GM12873 (cell line): ENCODE measurements around the gene SCAP.

Experiments
- TF ChIP-seq, protein P1 (sequence below): IDR thresholded peaks from 2 replicates; pipeline ENCODE4 v1.5.1; 2012; ENCODE audit warnings: low read depth, mild to moderate bottlenecking, moderate library complexity, low read length, control low read depth; ENCODE audit not compliant: insufficient read depth; ENCODE audit errors: missing control alignments

Gene SCAP

DNA sequence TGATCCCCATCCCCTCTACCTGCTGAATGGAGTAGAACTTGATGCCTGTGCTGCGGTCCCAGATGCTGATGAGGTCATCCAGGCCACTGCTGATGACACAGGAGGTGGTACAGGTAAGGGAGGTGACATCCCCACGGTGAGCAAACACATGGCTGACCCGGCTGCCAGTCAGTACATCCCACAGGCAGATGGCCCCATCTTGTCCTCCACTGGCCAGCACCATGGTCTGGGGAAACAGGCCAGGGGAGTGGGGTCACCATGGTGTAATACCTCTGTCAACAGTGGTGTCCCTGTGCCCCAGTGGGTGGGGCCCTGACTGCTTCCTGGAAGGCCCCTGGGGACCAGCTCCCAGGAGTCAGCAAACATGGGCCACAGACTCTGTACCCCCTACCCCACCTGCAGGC is 61.6 kb downstream of the SCAP start:
- TF ChIP-seq, protein P1, sequence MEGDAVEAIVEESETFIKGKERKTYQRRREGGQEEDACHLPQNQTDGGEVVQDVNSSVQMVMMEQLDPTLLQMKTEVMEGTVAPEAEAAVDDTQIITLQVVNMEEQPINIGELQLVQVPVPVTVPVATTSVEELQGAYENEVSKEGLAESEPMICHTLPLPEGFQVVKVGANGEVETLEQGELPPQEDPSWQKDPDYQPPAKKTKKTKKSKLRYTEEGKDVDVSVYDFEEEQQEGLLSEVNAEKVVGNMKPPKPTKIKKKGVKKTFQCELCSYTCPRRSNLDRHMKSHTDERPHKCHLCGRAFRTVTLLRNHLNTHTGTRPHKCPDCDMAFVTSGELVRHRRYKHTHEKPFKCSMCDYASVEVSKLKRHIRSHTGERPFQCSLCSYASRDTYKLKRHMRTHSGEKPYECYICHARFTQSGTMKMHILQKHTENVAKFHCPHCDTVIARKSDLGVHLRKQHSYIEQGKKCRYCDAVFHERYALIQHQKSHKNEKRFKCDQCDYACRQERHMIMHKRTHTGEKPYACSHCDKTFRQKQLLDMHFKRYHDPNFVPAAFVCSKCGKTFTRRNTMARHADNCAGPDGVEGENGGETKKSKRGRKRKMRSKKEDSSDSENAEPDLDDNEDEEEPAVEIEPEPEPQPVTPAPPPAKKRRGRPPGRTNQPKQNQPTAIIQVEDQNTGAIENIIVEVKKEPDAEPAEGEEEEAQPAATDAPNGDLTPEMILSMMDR = no peak

DNA sequence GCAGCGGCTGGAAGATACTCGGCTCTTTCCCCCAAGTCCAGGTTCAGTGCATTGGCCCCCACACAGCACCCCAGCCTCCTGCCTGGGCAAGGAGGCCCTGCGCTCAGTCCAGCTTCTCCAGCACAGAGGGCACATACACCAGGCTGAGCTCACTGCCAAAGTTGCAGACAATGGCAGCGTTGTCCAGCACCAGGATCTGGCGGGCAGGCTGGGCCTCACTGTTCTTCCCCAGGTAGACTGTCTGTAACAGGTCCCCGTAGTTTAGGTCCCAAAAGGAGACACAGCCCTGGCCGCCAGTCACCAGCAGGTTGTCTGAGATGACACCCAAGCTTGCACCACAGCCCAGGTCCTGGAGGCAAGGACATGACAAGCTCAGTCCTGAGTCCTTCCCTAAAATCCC is 62.0 kb downstream of the SCAP start:
- TF ChIP-seq, protein P1 = no peak

DNA sequence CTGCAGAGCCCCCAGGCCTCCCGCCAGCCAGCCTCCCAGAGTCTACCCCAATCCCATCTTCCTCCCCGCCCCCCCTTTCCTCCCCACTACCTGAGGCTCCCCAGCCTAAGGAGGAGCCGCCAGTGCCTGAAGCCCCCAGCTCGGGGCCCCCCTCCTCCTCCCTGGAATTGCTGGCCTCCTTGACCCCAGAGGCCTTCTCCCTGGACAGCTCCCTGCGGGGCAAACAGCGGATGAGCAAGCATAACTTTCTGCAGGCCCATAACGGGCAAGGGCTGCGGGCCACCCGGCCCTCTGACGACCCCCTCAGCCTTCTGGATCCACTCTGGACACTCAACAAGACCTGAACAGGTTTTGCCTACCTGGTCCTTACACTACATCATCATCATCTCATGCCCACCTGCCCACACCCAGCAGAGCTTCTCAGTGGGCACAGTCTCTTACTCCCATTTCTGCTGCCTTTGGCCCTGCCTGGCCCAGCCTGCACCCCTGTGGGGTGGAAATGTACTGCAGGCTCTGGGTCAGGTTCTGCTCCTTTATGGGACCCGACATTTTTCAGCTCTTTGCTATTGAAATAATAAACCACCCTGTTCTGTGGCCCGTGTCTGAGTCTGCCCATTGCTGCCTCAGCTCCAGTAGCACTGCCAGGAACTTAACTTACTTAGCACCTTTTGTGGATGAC is 62.8 kb downstream of the SCAP start:
- TF ChIP-seq, protein P1 = no peak

DNA sequence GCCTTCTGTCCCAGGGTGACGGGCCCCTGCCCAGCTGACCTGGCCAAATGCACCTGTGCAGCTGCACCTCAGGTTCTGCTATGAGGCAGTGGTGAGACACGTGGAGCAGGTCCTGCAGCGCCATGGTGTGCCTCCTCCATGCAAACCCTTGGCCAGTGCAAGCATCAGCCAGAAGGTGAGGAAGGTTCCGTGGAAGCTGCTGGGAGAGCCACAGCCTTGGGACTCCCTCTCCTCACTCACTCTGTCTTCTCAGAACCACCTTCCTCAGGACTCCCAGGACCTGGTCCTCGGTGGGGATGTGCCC is 63.3 kb downstream of the SCAP start:
- TF ChIP-seq, protein P1 = no peak

DNA sequence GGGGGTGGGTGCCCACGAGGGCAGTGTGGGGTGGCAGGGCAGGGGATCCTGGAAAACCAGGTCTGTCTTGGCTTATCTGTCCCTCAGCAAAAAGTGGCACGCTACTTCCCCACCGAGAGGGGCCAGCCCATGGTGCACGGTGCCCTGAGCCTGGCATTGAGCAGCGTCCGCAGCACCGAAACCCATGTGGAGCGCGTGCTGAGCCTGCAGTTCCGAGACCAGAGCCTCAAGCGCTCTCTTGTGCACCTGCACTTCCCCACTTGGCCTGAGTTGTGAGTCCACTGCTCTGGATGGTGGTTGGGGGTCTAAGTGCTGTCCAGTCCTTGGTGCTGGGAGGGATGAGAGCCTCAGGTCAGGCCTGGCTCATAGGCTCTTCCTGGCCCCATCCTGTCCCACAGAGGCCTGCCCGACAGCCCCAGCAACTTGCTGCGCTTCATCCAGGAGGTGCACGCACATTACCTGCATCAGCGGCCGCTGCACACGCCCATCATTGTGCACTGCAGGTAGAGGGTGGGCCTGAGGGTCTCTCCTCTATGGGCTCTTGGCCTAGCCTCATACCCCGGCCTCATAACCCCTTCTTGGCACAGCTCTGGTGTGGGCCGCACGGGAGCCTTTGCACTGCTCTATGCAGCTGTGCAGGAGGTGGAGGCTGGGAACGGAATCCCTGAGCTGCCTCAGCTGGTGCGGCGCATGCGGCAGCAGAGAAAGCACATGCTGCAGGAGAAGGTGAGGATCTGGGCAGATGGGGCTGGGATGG is 63.9 kb downstream of the SCAP start:
- TF ChIP-seq, protein P1 = no peak

DNA sequence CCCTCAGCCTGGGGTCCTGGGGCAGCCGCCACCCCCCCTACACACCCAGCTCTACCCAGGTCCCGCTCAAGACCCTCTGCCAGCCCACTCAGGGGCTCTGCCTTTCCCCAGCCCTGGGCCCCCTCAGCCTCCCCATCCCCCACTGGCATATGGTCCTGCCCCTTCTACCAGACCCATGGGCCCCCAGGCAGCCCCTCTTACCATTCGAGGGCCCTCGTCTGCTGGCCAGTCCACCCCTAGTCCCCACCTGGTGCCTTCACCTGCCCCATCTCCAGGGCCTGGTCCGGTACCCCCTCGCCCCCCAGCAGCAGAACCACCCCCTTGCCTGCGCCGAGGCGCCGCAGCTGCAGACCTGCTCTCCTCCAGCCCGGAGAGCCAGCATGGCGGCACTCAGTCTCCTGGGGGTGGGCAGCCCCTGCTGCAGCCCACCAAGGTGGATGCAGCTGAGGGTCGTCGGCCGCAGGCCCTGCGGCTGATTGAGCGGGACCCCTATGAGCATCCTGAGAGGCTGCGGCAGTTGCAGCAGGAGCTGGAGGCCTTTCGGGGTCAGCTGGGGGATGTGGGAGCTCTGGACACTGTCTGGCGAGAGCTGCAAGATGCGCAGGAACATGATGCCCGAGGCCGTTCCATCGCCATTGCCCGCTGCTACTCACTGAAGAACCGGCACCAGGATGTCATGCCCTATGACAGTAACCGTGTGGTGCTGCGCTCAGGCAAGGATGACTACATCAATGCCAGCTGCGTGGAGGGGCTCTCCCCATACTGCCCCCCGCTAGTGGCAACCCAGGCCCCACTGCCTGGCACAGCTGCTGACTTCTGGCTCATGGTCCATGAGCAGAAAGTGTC is 64.7 kb downstream of the SCAP start:
- TF ChIP-seq, protein P1 = no peak

DNA sequence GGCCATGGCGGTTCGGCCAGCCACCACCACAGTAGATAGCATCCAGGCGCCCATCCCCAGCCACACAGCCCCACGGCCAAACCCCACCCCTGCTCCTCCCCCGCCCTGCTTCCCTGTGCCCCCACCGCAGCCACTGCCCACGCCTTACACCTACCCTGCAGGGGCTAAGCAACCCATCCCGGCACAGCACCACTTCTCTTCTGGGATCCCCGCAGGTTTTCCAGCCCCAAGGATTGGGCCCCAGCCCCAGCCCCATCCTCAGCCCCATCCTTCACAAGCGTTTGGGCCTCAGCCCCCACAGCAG is 65.4 kb downstream of the SCAP start:
- TF ChIP-seq, protein P1 = no peak
